ENCODE measurements around the gene GARIN6.

The GARIN6 gene

DNA sequence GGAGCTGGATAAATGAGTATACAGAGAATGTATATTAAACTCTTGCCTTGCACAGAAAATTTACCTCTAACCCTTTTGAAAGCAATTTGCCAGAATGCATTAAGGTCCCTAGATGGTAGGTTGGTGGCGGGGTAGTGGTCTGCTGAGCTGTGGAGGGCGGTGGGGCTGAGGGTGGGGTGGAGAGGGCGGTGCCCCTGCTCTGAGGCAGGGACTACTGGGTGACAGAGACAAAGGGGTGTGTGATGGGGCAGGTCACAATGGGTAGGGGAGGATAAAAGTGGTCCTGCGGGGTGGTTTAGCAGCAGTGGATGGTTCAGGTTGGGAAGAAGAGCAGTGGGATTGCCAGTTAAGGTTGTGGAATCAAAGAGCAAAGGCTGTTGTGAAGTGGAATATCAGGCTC is at the start of gene GARIN6:
TSS of gene GARIN6 (plus strand) at position 301 of the 400 bp plus-strand sequence. CDS start 422 bp downstream, outside the sequence.
- H3K36me3 ChIP-seq (ENCODE audit: low read depth) = no peaks in the 10 kb centered on the region
- H3K4me1 ChIP-seq (ENCODE audit: insufficient read depth, poor library complexity, severe bottlenecking) = no peaks in the 10 kb centered on the region
- no peaks in the 10 kb centered on the region for H3K27me3 ChIP-seq (ENCODE audit: insufficient read depth, poor library complexity, severe bottlenecking)
- TF ChIP-seq, protein P1, sequence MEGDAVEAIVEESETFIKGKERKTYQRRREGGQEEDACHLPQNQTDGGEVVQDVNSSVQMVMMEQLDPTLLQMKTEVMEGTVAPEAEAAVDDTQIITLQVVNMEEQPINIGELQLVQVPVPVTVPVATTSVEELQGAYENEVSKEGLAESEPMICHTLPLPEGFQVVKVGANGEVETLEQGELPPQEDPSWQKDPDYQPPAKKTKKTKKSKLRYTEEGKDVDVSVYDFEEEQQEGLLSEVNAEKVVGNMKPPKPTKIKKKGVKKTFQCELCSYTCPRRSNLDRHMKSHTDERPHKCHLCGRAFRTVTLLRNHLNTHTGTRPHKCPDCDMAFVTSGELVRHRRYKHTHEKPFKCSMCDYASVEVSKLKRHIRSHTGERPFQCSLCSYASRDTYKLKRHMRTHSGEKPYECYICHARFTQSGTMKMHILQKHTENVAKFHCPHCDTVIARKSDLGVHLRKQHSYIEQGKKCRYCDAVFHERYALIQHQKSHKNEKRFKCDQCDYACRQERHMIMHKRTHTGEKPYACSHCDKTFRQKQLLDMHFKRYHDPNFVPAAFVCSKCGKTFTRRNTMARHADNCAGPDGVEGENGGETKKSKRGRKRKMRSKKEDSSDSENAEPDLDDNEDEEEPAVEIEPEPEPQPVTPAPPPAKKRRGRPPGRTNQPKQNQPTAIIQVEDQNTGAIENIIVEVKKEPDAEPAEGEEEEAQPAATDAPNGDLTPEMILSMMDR (IDR thresholded peaks at IDR 0.05; ENCODE audit: poor library complexity, severe bottlenecking) = no peak
- DNase-seq (ENCODE audit: low spot score) = no peak
- H3K9me3 ChIP-seq (ENCODE audit: severe bottlenecking) = no peaks in the 10 kb centered on the region
- no peak within 1 kb of the TSS for H3K4me3 ChIP-seq (ENCODE audit: severe bottlenecking)
- no peak within 1 kb of the TSS for H3K27ac ChIP-seq (ENCODE audit: poor library complexity, severe bottlenecking)
- ATAC-seq (ENCODE audit: low read depth) = no peak

- Histone ChIP-seq H3K9me3 (ENCODE audit: severe bottlenecking) (no peaks in the 10 kb centered on the region), H3K27ac (ENCODE audit: poor library complexity, severe bottlenecking) (no peak overlapping the region), H3K4me3 (ENCODE audit: severe bottlenecking) (no peak overlapping the region), H3K36me3 (ENCODE audit: low read depth) (no peaks in the 10 kb centered on the region), H3K27me3 (ENCODE audit: insufficient read depth, poor library complexity, severe bottlenecking) (no peaks in the 10 kb centered on the region), H3K4me1 (ENCODE audit: insufficient read depth, poor library complexity, severe bottlenecking) (no peaks in the 10 kb centered on the region)
- DNase-seq (ENCODE audit: low spot score) = no peak
- no peak for ATAC-seq (ENCODE audit: low read depth)
- TF ChIP-seq, protein P1 (IDR thresholded peaks at IDR 0.05; ENCODE audit: poor library complexity, severe bottlenecking) = no peak
These were observed 48.8 kb upstream of the GARIN6 start for GRCh38 chr12:99598785-99599184.

DNA sequence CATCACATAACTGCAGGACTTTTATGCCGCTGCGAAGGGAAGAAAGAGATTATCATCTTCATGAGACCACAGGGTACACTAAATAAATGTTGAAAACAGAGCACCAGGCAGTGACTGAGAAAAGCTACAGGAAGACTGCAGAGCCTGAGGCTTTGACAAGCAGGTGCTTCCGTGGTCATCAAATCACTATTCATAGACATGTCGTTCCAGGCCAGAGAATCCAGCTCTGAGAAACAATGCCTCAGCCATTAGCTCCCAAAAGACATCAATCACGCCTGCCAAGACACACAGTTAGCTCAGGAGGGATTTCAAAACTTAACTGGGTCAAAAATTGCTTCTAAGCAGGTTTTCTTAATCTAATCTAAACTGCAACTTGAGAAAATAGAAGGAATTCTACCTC is 47.2 kb upstream of the GARIN6 start:
- Histone ChIP-seq H3K4me3 (ENCODE audit: severe bottlenecking) (no peak overlapping the region), H3K27me3 (ENCODE audit: insufficient read depth, poor library complexity, severe bottlenecking) (no peaks in the 10 kb centered on the region), H3K27ac (ENCODE audit: poor library complexity, severe bottlenecking) (no peak overlapping the region), H3K36me3 (ENCODE audit: low read depth) (no peaks in the 10 kb centered on the region), H3K9me3 (ENCODE audit: severe bottlenecking) (no peaks in the 10 kb centered on the region), H3K4me1 (ENCODE audit: insufficient read depth, poor library complexity, severe bottlenecking) (no peaks in the 10 kb centered on the region)
- ATAC-seq (ENCODE audit: low read depth) = no peak
- TF ChIP-seq, protein P1 (IDR thresholded peaks at IDR 0.05; ENCODE audit: poor library complexity, severe bottlenecking) = no peak
- no peak for DNase-seq (ENCODE audit: low spot score)

GRCh38 chr12:99609455-99610181 is 37.9 kb upstream of the GARIN6 start:
- Histone ChIP-seq H3K27ac (ENCODE audit: poor library complexity, severe bottlenecking) (no peak overlapping the region), H3K4me3 (ENCODE audit: severe bottlenecking) (no peak overlapping the region), H3K4me1 (ENCODE audit: insufficient read depth, poor library complexity, severe bottlenecking) (no peaks in the 10 kb centered on the region), H3K9me3 (ENCODE audit: severe bottlenecking) (no peaks in the 10 kb centered on the region), H3K27me3 (ENCODE audit: insufficient read depth, poor library complexity, severe bottlenecking) (no peaks in the 10 kb centered on the region), H3K36me3 (ENCODE audit: low read depth) (no peaks in the 10 kb centered on the region)
- no peak for ATAC-seq (ENCODE audit: low read depth)
- DNase-seq (ENCODE audit: low spot score) = no peak
- TF ChIP-seq, protein P1 (IDR thresholded peaks at IDR 0.05; ENCODE audit: poor library complexity, severe bottlenecking) = no peak

GRCh38 chr12:99611117-99611516 is 36.4 kb upstream of the GARIN6 start:
- Histone ChIP-seq H3K27me3 (ENCODE audit: insufficient read depth, poor library complexity, severe bottlenecking) (no peaks in the 10 kb centered on the region), H3K4me3 (ENCODE audit: severe bottlenecking) (no peak overlapping the region), H3K27ac (ENCODE audit: poor library complexity, severe bottlenecking) (no peak overlapping the region), H3K9me3 (ENCODE audit: severe bottlenecking) (no peaks in the 10 kb centered on the region), H3K4me1 (ENCODE audit: insufficient read depth, poor library complexity, severe bottlenecking) (no peaks in the 10 kb centered on the region), H3K36me3 (ENCODE audit: low read depth) (no peaks in the 10 kb centered on the region)
- TF ChIP-seq, protein P1 (IDR thresholded peaks at IDR 0.05; ENCODE audit: poor library complexity, severe bottlenecking) = no peak
- DNase-seq (ENCODE audit: low spot score) (no peak), ATAC-seq (ENCODE audit: low read depth) (0 out of 3 replicates have a peak, but pooled peaks have one; percentile 31)

Data from RWPE2 (cell line).